ENCODE data around the gene COL17A1. TPM values are rescaled to one million over a fixed set of nuclear protein-coding genes. Genes with fewer than 3 reads are reported as not detected.

The COL17A1 gene
- total RNA-seq (under 1 TPM in 3 of 4 donors, not detected in 1; 0.12 to 0.43 (median 0.14) TPM), polyA plus RNA-seq (0.07 TPM)
- long read RNA-seq, donor 1: 0 reads
- long read RNA-seq, donor 2, partial matches to known transcripts: 0 of 1 reads
- long read RNA-seq, donor 2, other reads (novel, unspliced or antisense): 1 of 1 reads
- long read RNA-seq, donor 3, partial matches to known transcripts: 1 of 4 reads
- long read RNA-seq, donor 3, other reads (novel, unspliced or antisense): 3 of 4 reads
- long read RNA-seq, donor 4: 0 reads

DNA sequence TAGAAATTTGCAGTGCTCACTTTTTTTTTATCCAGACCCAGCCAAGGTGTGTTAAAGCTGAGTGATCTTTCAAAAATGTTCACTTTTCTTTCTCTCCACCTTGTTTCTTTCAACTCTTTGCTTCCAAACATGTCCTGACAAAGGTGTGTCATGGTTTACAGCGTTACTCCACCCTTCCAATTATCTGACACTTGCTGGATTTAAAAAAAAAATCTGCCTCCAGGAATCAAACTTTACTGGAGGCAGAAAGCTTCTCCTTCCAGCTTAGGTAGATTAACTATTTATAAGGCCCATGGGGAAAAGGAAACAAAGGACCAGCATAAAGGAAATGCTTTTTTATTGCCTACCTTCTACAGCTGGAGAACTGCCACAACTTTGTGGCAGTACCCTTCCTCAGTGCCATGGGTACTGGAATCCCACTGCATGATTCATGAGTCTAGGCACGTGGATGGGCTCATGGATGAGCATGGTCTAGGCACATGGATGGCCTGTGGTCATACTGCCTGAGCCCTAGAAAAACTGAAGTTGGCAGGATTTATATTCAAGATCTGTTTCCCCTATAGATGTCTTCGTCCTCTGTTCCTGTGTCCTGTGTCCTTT is at the start of gene COL17A1:
Gene COL17A1 (minus strand): TSS at position 80 of the 600 bp plus-strand sequence. CDS start 5,207 bp downstream, outside the sequence.
- Histone ChIP-seq H3K27ac (ENCODE audit: low read length) (no peak within 1 kb of the TSS), H3K9me3 (ENCODE audit: control insufficient read depth, low read length) (no peaks in the 10 kb centered on the region), H3K4me1 (ENCODE audit: control insufficient read depth, insufficient read depth, low read length) (no peaks in the 10 kb centered on the region), H3K4me3 (ENCODE audit: low read length) (no peak within 1 kb of the TSS), H3K27me3 (ENCODE audit: control insufficient read depth, insufficient read depth) (no peaks in the 10 kb centered on the region)
- DNase-seq: no peak
- no peak for ATAC-seq
- 83% methylated on average over 3 of the region's 3 CpGs for WGBS
- intact Hi-C loops (cut with DNase I): no loop called here

DNA sequence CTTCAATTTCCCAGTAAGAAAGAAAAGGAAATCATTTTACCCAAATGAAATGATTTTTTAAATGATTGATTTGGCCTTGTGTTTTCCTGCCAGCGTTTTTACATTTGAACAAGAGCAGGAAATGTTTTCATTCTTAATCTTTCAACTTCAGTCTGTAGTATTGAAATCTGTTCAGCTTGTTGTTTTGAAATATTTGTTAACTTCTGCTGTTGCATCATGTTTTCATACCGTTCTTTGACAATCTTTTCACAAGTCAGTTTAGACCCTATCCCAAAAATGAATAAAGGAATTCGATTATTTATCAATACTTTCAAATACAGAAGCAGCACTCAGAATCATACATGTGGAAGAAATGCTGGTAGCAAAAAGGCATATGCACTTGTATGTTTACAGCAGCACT is 44.4 kb upstream of the COL17A1 start:
- ATAC-seq (no peak), DNase-seq (no peak)
- H3K4me1 ChIP-seq (ENCODE audit: control insufficient read depth, insufficient read depth, low read length): peaks cover 3% of the 10 kb centered on the region
- intact Hi-C loops (cut with DNase I): no loop called here
- no peak overlapping the region for H3K4me3 ChIP-seq (ENCODE audit: low read length)
- H3K27ac ChIP-seq (ENCODE audit: low read length): no peak overlapping the region
- 50% methylated on average over 3 of the region's 3 CpGs for WGBS
- no peaks in the 10 kb centered on the region for H3K9me3 ChIP-seq (ENCODE audit: control insufficient read depth, low read length)
- no peaks in the 10 kb centered on the region for H3K27me3 ChIP-seq (ENCODE audit: control insufficient read depth, insufficient read depth)

DNA sequence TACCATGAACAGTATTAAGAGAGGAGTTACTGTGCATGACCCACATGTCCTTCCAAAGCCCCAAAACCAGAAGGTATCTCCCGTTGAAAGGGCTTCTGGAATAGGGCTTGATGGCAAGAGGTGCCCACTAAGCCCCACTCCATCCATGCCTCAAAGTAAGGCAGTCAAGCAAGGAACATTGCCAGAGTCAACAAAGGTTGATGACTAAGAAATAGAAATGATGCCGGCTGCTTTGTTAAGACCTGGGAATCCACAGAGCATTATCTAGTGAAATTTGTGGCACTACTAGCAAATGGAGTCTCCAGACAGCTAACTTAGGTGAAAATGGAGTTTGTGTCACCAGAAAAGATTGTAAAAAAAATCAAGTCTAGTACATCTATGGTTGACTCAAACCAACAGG is 42.5 kb upstream of the COL17A1 start:
- peaks cover 3% of the 10 kb centered on the region for H3K4me1 ChIP-seq (ENCODE audit: control insufficient read depth, insufficient read depth, low read length)
- no peaks in the 10 kb centered on the region for H3K9me3 ChIP-seq (ENCODE audit: control insufficient read depth, low read length)
- ATAC-seq: no peak
- 86% methylated on average over 2 of the region's 2 CpGs for WGBS
- intact Hi-C loops (cut with DNase I): loop anchor here in 1 of 4 donors (10.0 kb wide), 1 partner anchor 243 kb away; no protein-coding TSS in a partner anchor
- H3K27ac ChIP-seq (ENCODE audit: low read length): no peak overlapping the region
- H3K27me3 ChIP-seq (ENCODE audit: control insufficient read depth, insufficient read depth): no peaks in the 10 kb centered on the region
- H3K4me3 ChIP-seq (ENCODE audit: low read length): no peak overlapping the region
- DNase-seq: no peak

DNA sequence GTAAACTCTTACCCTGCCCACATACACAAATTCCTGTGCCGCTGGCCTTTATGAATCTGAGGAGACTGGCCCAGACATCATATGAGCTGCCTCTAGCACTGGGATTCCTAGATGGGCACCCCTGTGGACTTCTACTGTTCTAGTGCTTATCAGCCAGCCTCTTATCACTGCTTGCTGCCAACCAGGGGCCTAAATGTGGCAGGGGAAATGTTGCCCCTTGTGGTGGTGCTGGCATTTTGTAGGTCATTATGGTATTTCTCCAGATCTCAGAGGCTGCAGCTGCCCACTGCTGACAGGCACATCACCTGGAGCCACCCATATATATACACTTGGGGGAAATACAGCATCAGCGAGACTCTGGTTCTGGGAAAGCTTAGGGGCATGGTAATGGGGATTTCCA is 41.7 kb upstream of the COL17A1 start:
- H3K27ac ChIP-seq (ENCODE audit: low read length): no peak overlapping the region
- H3K4me1 ChIP-seq (ENCODE audit: control insufficient read depth, insufficient read depth, low read length): peaks cover 3% of the 10 kb centered on the region
- WGBS: 74% methylated on average over 2 of the region's 2 CpGs
- no peaks in the 10 kb centered on the region for H3K27me3 ChIP-seq (ENCODE audit: control insufficient read depth, insufficient read depth)
- no peaks in the 10 kb centered on the region for H3K9me3 ChIP-seq (ENCODE audit: control insufficient read depth, low read length)
- no peak for DNase-seq
- peak in 1 of 2 donors; percentile 32 for ATAC-seq
- intact Hi-C loops (cut with DNase I): loop anchor here in 1 of 4 donors (10.0 kb wide), 1 partner anchor 243 kb away; no protein-coding TSS in a partner anchor
- H3K4me3 ChIP-seq (ENCODE audit: low read length): no peak overlapping the region

DNA sequence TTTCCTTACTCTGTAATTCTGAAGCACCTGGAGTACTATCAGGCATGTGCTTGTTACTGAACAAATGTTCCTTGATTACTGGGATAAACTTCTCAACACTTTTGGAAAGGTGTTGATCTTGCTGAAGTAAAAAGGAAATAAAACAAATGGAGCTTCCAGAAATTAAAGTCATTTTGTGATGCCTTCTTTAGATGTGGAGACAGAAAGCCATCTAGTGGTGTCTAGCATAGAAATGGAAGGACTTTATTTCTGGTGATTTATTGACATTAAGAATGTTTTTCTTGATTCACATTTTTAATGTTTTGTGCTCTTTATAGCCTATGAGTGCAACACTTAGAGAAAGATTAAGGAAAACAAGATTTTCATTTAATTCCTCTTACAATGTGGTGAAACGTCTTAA is 37.7 kb upstream of the COL17A1 start:
- DNase-seq (no peak), ATAC-seq (no peak)
- Histone ChIP-seq H3K4me1 (ENCODE audit: control insufficient read depth, insufficient read depth, low read length) (peaks cover 3% of the 10 kb centered on the region), H3K4me3 (ENCODE audit: low read length) (no peak overlapping the region), H3K27me3 (ENCODE audit: control insufficient read depth, insufficient read depth) (no peaks in the 10 kb centered on the region), H3K9me3 (ENCODE audit: control insufficient read depth, low read length) (no peaks in the 10 kb centered on the region), H3K27ac (ENCODE audit: low read length) (no peak overlapping the region)
- 70% methylated on average over 1 of the region's 1 CpG for whole genome bisulfite sequencing
- intact Hi-C loops (cut with DNase I): loop anchor here in 2 of 4 donors (5.0 to 10.0 kb wide), 2 partner anchors 236 to 239 kb away; no protein-coding TSS in a partner anchor

DNA sequence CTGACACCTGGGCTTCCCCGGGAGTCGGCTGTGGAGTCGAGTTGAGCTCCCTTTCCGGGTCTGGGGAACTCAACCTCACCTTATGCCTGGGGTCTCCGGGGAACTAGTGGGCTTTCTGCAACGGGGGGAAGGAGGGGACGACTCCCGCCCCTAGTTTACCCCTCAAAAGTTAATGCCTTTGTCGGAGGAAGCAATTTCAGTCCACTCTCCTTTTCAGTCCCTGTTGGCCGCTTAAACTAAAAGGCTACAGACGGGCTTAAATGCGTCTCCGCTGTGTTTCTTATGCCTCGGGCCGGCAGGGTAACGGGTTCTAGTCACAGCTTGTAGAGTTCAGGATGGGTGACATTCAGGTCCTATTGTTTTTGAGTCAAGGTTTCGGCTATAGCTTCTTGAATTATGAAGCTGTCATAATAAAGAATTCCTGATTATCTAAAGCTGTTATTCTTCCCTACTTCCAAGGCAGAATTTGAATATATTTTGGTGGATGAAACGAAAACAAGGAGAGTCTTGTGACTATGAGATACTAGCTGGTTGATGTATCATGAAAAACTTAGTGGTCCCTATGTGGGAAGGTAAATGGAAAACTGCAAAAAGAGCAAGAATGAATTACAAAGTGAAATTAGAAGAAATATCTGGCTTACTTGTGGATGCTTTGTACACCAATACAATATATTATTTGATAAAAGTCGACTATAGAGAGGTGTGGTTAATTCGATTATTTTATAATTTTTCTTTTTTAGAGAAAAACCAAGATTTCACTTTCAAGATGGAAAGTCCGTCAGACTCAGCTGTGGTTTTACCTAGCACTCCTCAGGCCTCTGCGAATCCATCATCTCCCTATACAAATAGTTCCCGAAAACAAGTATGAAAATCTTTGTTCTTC is 36.8 kb upstream of the COL17A1 start:
- peak overlapping the region; percentile 74 for H3K4me3 ChIP-seq (ENCODE audit: low read length)
- WGBS: 20% methylated on average over 23 of the region's 23 CpGs

DNA sequence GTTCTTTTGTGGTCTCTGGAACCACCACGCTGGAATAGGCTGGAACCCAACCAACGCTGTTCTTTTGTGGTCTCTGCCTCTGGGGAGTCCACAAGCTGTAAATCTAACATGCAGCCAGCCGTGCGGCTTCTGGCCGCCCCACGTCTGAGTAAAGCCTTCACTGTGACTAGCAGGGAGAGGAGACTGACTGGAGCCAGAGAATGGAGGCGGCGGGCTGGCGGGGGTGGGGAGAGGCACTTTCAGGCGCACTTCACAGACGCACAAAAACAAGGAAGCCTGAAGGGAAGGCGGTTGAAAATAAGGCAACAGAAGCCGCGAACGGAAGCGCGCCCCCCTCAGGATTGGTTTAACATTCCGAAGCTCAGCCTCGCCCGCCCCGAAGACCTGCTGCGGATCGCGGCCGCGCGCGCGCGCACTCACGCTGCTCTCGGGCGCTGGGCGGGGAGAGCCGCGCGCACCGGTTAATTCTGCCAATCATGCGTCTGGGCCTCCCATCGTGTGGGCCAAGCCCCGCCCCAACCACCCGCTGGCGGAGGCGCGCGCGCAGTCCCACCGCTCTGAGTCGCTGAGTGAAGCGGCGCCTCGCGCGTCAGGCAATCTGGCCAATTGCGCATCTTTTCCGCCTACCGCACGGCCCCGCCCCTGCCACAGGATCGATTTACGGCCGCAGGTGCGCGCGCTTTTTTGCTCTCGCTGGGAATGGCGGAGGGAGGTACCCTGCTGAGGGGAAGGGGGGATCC is 36.0 kb upstream of the COL17A1 start, which contains the start of gene SFR1:
Gene SFR1 (plus strand): TSS at position 687 of the 740 bp plus-strand sequence. CDS start 13 bp downstream, at position 700.
- Histone ChIP-seq H3K4me3 (ENCODE audit: low read length) (peak within 1 kb of the TSS; percentile 74), H3K27me3 (ENCODE audit: control insufficient read depth, insufficient read depth) (no peaks in the 10 kb centered on the region), H3K4me1 (ENCODE audit: control insufficient read depth, insufficient read depth, low read length) (no peaks in the 10 kb centered on the region), H3K9me3 (ENCODE audit: control insufficient read depth, low read length) (no peaks in the 10 kb centered on the region), H3K27ac (ENCODE audit: low read length) (peak within 1 kb of the TSS; percentile 98)
- DNase-seq: peak; percentile 99 to 100 (median 100)
- intact Hi-C loops (cut with DNase I): loop anchor here in 2 of 4 donors (5.0 to 10.0 kb wide), 2 partner anchors 234 to 237 kb away; no protein-coding TSS in a partner anchor
- ATAC-seq: peak; percentile 96 to 97
- WGBS: 0% methylated on average over 67 of the region's 67 CpGs

More for the DNA sequence above, 36.8 kb upstream of the COL17A1 start:
- DNase-seq (peak in 1 of 3 donors; percentile 58), ATAC-seq (peak in 1 of 2 donors; percentile 0)
- Histone ChIP-seq H3K27ac (ENCODE audit: low read length) (peak overlapping the region; percentile 64), H3K4me1 (ENCODE audit: control insufficient read depth, insufficient read depth, low read length) (peaks cover 1% of the 10 kb centered on the region), H3K27me3 (ENCODE audit: control insufficient read depth, insufficient read depth) (no peaks in the 10 kb centered on the region), H3K9me3 (ENCODE audit: control insufficient read depth, low read length) (no peaks in the 10 kb centered on the region)
- intact Hi-C loops (cut with DNase I): loop anchor here in 2 of 4 donors (5.0 to 10.0 kb wide), 2 partner anchors 235 to 238 kb away; no protein-coding TSS in a partner anchor

DNA sequence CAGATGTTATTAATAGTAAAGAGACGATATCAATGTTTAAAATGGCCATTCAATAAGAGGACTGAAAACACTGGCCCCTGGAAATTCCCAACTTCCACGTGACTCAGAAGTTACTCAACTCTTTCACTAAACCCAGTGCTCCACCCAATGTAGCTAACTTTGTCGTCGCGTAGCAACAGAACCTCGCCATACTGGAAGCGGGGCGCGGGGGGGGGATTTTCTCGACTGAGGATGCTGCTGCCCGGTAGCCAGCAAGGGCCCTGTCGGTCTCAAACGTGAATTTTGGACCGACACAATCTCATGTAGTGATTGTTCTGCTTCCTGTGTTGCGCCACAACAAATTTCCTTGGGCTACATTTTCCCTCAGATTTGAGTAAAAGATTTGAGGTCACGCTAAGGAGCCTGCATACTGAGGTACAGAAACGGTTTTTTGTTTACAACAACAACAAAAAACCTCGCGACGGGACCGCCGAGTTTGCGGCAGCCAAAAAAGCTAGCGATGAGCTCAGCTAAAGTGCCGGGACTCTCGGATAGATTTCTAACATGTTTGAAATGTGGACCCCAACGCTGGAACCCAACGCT is 35.3 kb upstream of the COL17A1 start:
- under 1% methylated on average over 28 of the region's 28 CpGs for WGBS
- intact Hi-C loops (cut with DNase I): loop anchor here in 2 of 4 donors (5.0 to 10.0 kb wide), 2 partner anchors 234 to 236 kb away; no protein-coding TSS in a partner anchor
- peak; percentile 86 to 90 for ATAC-seq
- Histone ChIP-seq H3K27me3 (ENCODE audit: control insufficient read depth, insufficient read depth) (no peaks in the 10 kb centered on the region), H3K27ac (ENCODE audit: low read length) (peak overlapping the region; percentile 98), H3K4me1 (ENCODE audit: control insufficient read depth, insufficient read depth, low read length) (no peaks in the 10 kb centered on the region), H3K9me3 (ENCODE audit: control insufficient read depth, low read length) (no peaks in the 10 kb centered on the region), H3K4me3 (ENCODE audit: low read length) (peak overlapping the region; percentile 61)
- DNase-seq: peak; percentile 93 to 97 (median 94)

DNA sequence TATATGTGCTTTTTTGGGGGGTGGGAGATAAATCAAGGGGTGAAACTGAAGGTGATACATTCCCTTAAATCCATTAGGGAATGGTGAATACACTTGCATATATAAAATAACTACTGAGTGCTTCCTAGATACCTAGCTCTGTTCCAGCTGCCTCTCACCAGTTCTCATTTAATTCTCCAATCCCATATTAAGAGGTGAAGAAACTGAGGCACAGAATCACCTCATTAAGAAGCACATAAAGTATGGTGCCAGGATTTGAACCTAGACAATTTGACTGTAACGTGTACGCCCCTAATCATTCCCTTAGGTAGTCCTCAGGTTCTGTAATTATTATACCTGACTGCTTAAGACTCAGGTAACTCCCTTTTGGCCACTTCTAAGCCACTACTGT is 34.8 kb upstream of the COL17A1 start:
- Histone ChIP-seq H3K4me3 (ENCODE audit: low read length) (peak overlapping the region; percentile 61), H3K4me1 (ENCODE audit: control insufficient read depth, insufficient read depth, low read length) (no peaks in the 10 kb centered on the region), H3K27ac (ENCODE audit: low read length) (peak overlapping the region; percentile 14), H3K9me3 (ENCODE audit: control insufficient read depth, low read length) (no peaks in the 10 kb centered on the region), H3K27me3 (ENCODE audit: control insufficient read depth, insufficient read depth) (no peaks in the 10 kb centered on the region)
- ATAC-seq (no peak), DNase-seq (no peak)
- intact Hi-C loops (cut with DNase I): loop anchor here in 2 of 4 donors (5.0 to 10.0 kb wide), 2 partner anchors 233 to 236 kb away; no protein-coding TSS in a partner anchor
- 32% methylated on average over 2 of the region's 2 CpGs for WGBS

Measured in right cardiac atrium (tissue), 5 donors.